Fibroblast of peridontal ligament (primary cell): ENCODE results near the gene REN.

Experiments
- DNase-seq: peaks from one replicate; pipeline ENCODE4 v3.0.0-alpha.2; 2010; ENCODE audit errors: extremely low read depth

The REN gene

GRCh38 chr1:204108312-204109141 lies 57.6 kb downstream of the REN start:
- DNase-seq, result no peak

GRCh38 chr1:204107892-204108291 lies 58.2 kb downstream of the REN start:
- no peak for DNase-seq

- no peak for DNase-seq
Measured at GRCh38 chr1:204106825-204107224, 59.3 kb downstream of the REN start.

GRCh38 chr1:204105131-204105515 lies 61.0 kb downstream of the REN start:
- DNase-seq, result no peak
